Esophagus muscularis mucosa (tissue), 4 donors: ENCODE data around the gene MAK. TPM values are rescaled to one million over a fixed set of nuclear protein-coding genes. Genes with fewer than 3 reads are reported as not detected.
A peak's percentile ranks its signal among the peaks of the same experiment; 100 is the strongest.

ENCODE experiments used
- DNase-seq: peaks from one replicate; pipeline ENCODE4 v3.0.0-alpha.2; 2017; ENCODE audit errors: extremely low spot score
- H3K27ac ChIP-seq, 4 donors: fragments of 200-600 bp; sonication (generic); replicated peaks in 1 of 4; 1 replicate in 3 of 4; 2 replicates in 1 of 4; pipeline ENCODE4 v1.5.1; 2016 to 2019; ENCODE audit warnings: mild to moderate bottlenecking in 1 of 4
- H3K27me3 ChIP-seq, 4 donors: fragments of 200-600 bp; sonication (generic); one replicate each; pipeline versions ENCODE4 v1.5.1 to v1.6.0; 2016 to 2019
- H3K36me3 ChIP-seq, 4 donors: fragments of 200-600 bp; sonication (generic); one replicate each; pipeline ENCODE4 v1.5.1; 2016 to 2019
- H3K4me1 ChIP-seq, 4 donors: fragments of 200-600 bp; sonication (generic); one replicate each; pipeline ENCODE4 v1.5.1; 2016 to 2019
- H3K4me3 ChIP-seq, 4 donors: fragments of 200-600 bp; sonication (generic); 1 replicate in 2 of 4; 2 replicates in 2 of 4; pipeline ENCODE4 v1.5.1; 2016 to 2019; ENCODE audit warnings: mild to moderate bottlenecking in 4 of 4, moderate library complexity in 1 of 4
- H3K9me3 ChIP-seq, 4 donors: fragments of 200-600 bp; sonication (generic); 1 replicate in 3 of 4; 2 replicates in 1 of 4; pipeline ENCODE4 v1.5.1; 2016 to 2019
- EP300 ChIP-seq: sonication (generic); formaldehyde crosslinking; IDR thresholded peaks from one replicate; pipeline ENCODE4 v1.6.1; 2017; ENCODE audit warnings: antibody characterized with exemption
- POLR2A ChIP-seq: fragments of 450-650 bp; IDR thresholded peaks from one replicate; pipeline ENCODE4 v1.6.1; 2017; ENCODE audit warnings: antibody characterized with exemption, moderate library complexity, mild to moderate bottlenecking, low read depth
- POLR2AphosphoS5 ChIP-seq, 2 donors: sonication (generic); formaldehyde crosslinking; IDR thresholded peaks; one replicate each; pipeline ENCODE4 v1.6.1; 2017; ENCODE audit warnings: antibody characterized with exemption in 2 of 2
- WGBS: methylation state at CpG from one replicate; pipeline ENCODE4 v1.1.5; 2018; 5-methylcytosine and 5-hydroxymethylcytosine counted together
- intact Hi-C: fragments of 100-400 bp; cut with DNase I; formaldehyde crosslinking; loops from one replicate; pipeline ENCODE4 v1.15.1; 2023
- total RNA-seq, 4 donors: library from RNA; depleted of rRNA; stranded (reverse); fragments of >200 nt; gene quantifications; one replicate each; pipeline versions ENCODE4 v1.1.0 to v1.2.1, GENCODE V29; 2016
- TF ChIP-seq, protein P1 (sequence below), 3 experiments: fragments of 200-600 bp in 2 of 3; fragments of 450-650 bp in 1 of 3; sonication (generic) in 2 of 3; IDR thresholded peaks; one replicate each; pipeline ENCODE4 v1.5.1; 2017 to 2019; ENCODE audit warnings: antibody characterized with exemption in 3 of 3, mild to moderate bottlenecking in 2 of 3, moderate library complexity in 1 of 3

The MAK gene
- total RNA-seq, 4 donors from 2014 or later, result 0.13 to 0.42 TPM; not detected in 2

DNA sequence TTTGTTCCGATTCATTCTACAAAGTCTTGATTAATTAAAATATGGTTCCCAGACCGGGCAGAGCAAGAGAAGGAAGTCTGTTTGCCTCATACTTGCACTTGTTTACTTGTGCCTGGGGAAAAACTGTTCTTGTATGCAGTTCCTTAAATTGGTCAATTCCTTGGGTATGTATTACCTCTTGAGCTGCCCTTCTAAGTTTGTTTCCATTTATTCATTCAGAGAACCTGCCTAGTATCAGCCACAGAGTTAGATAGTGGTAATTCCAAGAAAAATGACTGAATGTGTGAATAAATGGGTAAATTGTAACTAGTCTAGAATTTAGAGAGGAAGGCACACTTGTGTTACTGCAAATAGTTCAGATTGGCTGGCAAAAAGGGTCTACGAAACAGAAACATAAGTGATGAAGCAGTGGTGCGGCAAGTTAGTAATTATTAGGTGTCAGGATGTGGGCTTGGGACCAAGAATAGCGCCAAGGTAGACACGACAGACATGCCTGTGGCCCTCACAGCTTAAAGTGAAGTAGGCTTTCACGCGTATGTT lies 525 bp upstream of the MAK start:
- intact Hi-C loops, result no loop called here
- WGBS, result 68% methylated on average over 8 of the region's 8 CpGs
- peaks cover 0 to 9% (median 4%) of the 10 kb centered on the region in 4 donors for H3K9me3 ChIP-seq
- H3K36me3 ChIP-seq, result no peaks in the 10 kb centered on the region
- H3K4me1 ChIP-seq, result peaks cover 14 to 23% (median 22%) of the 10 kb centered on the region in 4 donors
- TF ChIP-seq POLR2AphosphoS5 (IDR thresholded peaks at IDR 0.05), result no peak
- TF ChIP-seq, protein P1, sequence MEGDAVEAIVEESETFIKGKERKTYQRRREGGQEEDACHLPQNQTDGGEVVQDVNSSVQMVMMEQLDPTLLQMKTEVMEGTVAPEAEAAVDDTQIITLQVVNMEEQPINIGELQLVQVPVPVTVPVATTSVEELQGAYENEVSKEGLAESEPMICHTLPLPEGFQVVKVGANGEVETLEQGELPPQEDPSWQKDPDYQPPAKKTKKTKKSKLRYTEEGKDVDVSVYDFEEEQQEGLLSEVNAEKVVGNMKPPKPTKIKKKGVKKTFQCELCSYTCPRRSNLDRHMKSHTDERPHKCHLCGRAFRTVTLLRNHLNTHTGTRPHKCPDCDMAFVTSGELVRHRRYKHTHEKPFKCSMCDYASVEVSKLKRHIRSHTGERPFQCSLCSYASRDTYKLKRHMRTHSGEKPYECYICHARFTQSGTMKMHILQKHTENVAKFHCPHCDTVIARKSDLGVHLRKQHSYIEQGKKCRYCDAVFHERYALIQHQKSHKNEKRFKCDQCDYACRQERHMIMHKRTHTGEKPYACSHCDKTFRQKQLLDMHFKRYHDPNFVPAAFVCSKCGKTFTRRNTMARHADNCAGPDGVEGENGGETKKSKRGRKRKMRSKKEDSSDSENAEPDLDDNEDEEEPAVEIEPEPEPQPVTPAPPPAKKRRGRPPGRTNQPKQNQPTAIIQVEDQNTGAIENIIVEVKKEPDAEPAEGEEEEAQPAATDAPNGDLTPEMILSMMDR (IDR thresholded peaks at IDR 0.05), result no peak
- TF ChIP-seq EP300, result no peak
- TF ChIP-seq POLR2A, result no peak
- DNase-seq, result no peak
- peak overlapping the region; percentile 59 to 71 (median 66) for H3K4me3 ChIP-seq
- peak overlapping the region in 2 of 4 donors; percentile 23 to 39 for H3K27ac ChIP-seq
- peaks cover 0 to 43% (median 19%) of the 10 kb centered on the region in 4 donors for H3K27me3 ChIP-seq

DNA sequence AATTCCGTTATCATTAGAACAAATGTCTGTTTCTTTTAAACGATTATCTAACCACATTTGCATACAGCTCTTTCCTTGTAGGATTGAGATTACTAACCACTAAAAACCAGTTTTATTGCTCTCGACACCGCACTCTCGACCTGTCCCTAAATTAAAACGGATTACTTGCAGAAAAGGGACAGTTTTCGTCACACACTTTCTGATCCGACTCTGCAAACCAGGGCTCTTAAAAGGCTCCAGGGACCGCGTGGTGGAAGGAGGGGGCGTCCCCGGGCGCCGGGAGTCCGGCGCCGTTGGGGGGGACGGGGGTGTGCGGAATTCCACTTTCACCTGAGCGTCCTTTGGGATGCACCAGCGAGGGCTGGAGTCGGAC lies 731 bp downstream of the MAK start:
- TF ChIP-seq EP300 (no peak), POLR2A (no peak), POLR2AphosphoS5 (IDR thresholded peaks at IDR 0.05) (no peak)
- TF ChIP-seq, protein P1 (IDR thresholded peaks at IDR 0.05), result no peak
- H3K9me3 ChIP-seq, result no peaks in the 10 kb centered on the region
- 2% methylated on average over 19 of the region's 22 CpGs for WGBS
- DNase-seq, result no peak
- H3K4me1 ChIP-seq, result peaks cover 14 to 23% (median 22%) of the 10 kb centered on the region in 4 donors
- intact Hi-C loops, result no loop called here
- H3K27me3 ChIP-seq, result peaks cover 0 to 47% (median 19%) of the 10 kb centered on the region in 4 donors
- peak overlapping the region in 1 of 4 donors; percentile 62 for H3K27ac ChIP-seq
- H3K4me3 ChIP-seq, result peak overlapping the region; percentile 59 to 71 (median 66)
- no peaks in the 10 kb centered on the region for H3K36me3 ChIP-seq

DNA sequence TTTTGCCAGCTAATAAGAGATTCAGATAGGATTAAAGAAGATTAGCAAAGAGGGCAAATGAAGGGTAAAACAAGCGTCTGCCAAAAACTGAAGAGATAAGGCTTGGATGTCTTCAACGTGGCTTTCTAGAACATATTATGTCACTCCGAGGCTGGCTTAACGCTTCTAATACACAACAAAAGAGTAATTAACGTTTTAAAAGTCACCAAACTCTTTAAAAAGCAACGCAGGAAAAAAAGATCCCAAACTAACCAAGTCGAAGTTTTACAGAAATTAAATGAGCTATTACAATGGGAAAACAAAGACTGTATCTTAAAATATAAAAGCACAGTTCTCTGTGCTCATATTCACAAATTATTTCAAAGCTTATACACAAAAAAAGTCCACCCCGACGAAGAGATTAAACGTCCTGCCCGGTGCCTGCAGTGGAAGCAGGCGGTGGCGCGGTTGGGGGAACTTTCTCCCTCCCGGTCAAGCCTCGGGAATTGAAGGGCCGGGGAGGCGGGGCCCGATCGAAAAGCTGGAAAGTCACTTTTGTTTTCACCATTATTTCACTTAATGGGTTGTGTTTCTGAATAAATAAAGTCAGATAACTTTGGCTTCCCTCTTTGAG lies 1.2 kb downstream of the MAK start:
- H3K27ac ChIP-seq, result no peak overlapping the region
- H3K27me3 ChIP-seq, result peaks cover 0 to 47% (median 19%) of the 10 kb centered on the region in 4 donors
- 5% methylated on average over 20 of the region's 20 CpGs for WGBS
- no peaks in the 10 kb centered on the region for H3K36me3 ChIP-seq
- intact Hi-C loops, result no loop called here
- DNase-seq, result no peak
- H3K4me3 ChIP-seq, result peak overlapping the region; percentile 59 to 71 (median 66)
- TF ChIP-seq EP300 (no peak), POLR2A (no peak), POLR2AphosphoS5 (IDR thresholded peaks at IDR 0.05) (no peak)
- TF ChIP-seq, protein P1 (IDR thresholded peaks at IDR 0.05), result no peak
- no peaks in the 10 kb centered on the region for H3K9me3 ChIP-seq
- peaks cover 14 to 23% (median 22%) of the 10 kb centered on the region in 4 donors for H3K4me1 ChIP-seq

DNA sequence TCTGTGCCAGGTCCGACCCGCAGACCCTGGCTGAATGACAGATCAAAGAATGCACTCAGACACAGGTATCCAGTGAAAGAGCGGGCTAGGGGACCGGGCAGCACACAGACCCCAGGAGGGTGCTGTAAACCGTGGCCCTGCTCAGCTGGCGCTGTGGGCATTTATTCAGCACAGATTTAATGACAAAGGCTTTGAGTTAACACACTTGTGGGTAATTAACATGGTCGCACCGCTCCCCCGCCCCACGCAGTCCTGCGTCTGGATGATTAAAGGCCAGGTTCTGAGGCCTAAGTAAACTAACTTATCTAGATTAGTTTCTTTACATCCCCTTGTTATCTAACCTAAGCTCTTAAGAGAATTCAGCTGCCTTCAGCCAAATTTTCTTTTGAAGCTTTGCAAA lies 3.5 kb downstream of the MAK start:
- 96% methylated on average over 11 of the region's 11 CpGs for WGBS
- no peaks in the 10 kb centered on the region for H3K9me3 ChIP-seq
- no peak for DNase-seq
- H3K4me3 ChIP-seq, result no peak overlapping the region
- TF ChIP-seq POLR2AphosphoS5 (IDR thresholded peaks at IDR 0.05) (no peak), EP300 (no peak), POLR2A (no peak)
- TF ChIP-seq, protein P1 (IDR thresholded peaks at IDR 0.05), result no peak
- peaks cover 0 to 47% (median 19%) of the 10 kb centered on the region in 4 donors for H3K27me3 ChIP-seq
- H3K27ac ChIP-seq, result no peak overlapping the region
- intact Hi-C loops, result no loop called here
- no peaks in the 10 kb centered on the region for H3K36me3 ChIP-seq
- peaks cover 14 to 23% (median 22%) of the 10 kb centered on the region in 4 donors for H3K4me1 ChIP-seq
